HCT116 (cell line): Measurements from ENCODE around the gene SAMD4A. TPM values are rescaled to one million over a fixed set of nuclear protein-coding genes. Genes with fewer than 3 reads are reported as not detected.

Experiments
- ATAC-seq: fragments of 200-7000 bp; cut with Tn5 transposase; 2 replicates; pipeline ENCODE4 v1.9.1; 2020; ENCODE audit warnings: mild to moderate bottlenecking, moderate library complexity
- BruUV-seq: library from RNA; stranded (reverse); fragments of 400-500 nt; replicated peaks from 2 replicates; lab custom pipeline; 2021; lab: Mats Ljungman, UMichigan
- CTCF ChIA-PET: fragments of 300-600 bp; sonication (Branson Sonifier 250); formaldehyde crosslinking; loops from one replicate; lab custom pipeline; 2021; ENCODE audit warnings: antibody characterized with exemption; lab: Charles Lee
- POLR2A ChIA-PET: fragments of 300-600, 350-600 bp; sonication (Branson Sonifier 250); formaldehyde crosslinking; loops from one replicate; lab custom pipeline; 2021; ENCODE audit warnings: antibody characterized with exemption; lab: Charles Lee
- RAD21 ChIA-PET, 2 experiments: fragments of 300-600 bp; sonication (Branson Sonifier 250); formaldehyde crosslinking; loops; one replicate each; lab custom pipeline; 2023; ENCODE audit warnings: low total read pairs in 2 of 2; ENCODE audit not compliant: uncharacterized antibody in 2 of 2, unreplicated experiment in 2 of 2, low non-redundant PET in 1 of 2; lab: Charles Lee
- DNase-seq: peaks from one replicate; pipeline ENCODE4 v3.0.0-alpha.2; 2010; ENCODE audit warnings: low read depth, low spot score
- H2AFZ ChIP-seq: fragments of 200-600 bp; shearing (Covaris generic), sonication (generic); 2 replicates; pipeline ENCODE4 v1.6.1; 2017; ENCODE audit warnings: low read depth, mixed run types, mixed read lengths, antibody characterized with exemption, low read length; ENCODE audit not compliant: poor library complexity, severe bottlenecking
- H3K27ac ChIP-seq: 2 replicates; pipeline ENCODE4 v1.5.1; 2012; ENCODE audit warnings: low read depth, low read length
- H3K27me3 ChIP-seq: fragments of 200-600 bp; sonication (generic); 2 replicates; pipeline ENCODE4 v1.6.1; 2016; ENCODE audit warnings: mixed run types, low read length, mixed read lengths; ENCODE audit not compliant: insufficient read depth
- H3K36me3 ChIP-seq, 2 experiments: fragments of 200-500 bp in 1 of 2; fragments of 200-600 bp in 1 of 2; sonication (Bioruptor generic) in 1 of 2; sonication (generic) in 1 of 2; 2 replicates each; pipeline versions ENCODE4 v1.5.1 to v1.6.1; 2014 to 2016; ENCODE audit warnings: low read length in 2 of 2, inconsistent platforms in 1 of 2, mixed read lengths in 1 of 2, mixed run types in 1 of 2; ENCODE audit not compliant: insufficient read depth in 2 of 2, control insufficient read depth in 1 of 2
- H3K4me1 ChIP-seq, 2 experiments: fragments of 200-600 bp in 1 of 2; sonication (generic) in 1 of 2; 2 replicates each; pipeline versions ENCODE4 v1.5.1 to v1.6.1; 2012 to 2017; ENCODE audit warnings: low read length in 2 of 2, inconsistent platforms in 1 of 2, mild to moderate bottlenecking in 1 of 2, mixed read lengths in 1 of 2, mixed run types in 1 of 2, moderate library complexity in 1 of 2; ENCODE audit not compliant: insufficient read depth in 2 of 2, control insufficient read depth in 1 of 2
- H3K4me2 ChIP-seq: fragments of 200-600 bp; sonication (generic); 2 replicates; pipeline ENCODE4 v1.6.1; 2017; ENCODE audit warnings: mixed run types, low read length, mixed read lengths
- H3K4me3 ChIP-seq, 2 experiments: fragments of 200-600 bp in 1 of 2; sonication (generic) in 1 of 2; replicated peaks in 1 of 2; 2 replicates each; pipeline ENCODE4 v1.5.1; 2011 to 2016; ENCODE audit warnings: low read length in 2 of 2, control low read depth in 1 of 2, low read depth in 1 of 2, mild to moderate bottlenecking in 1 of 2, mixed read lengths in 1 of 2, mixed run types in 1 of 2
- H3K79me2 ChIP-seq: fragments of 200-600 bp; sonication (generic); 2 replicates; pipeline ENCODE4 v1.6.1; 2017; ENCODE audit warnings: mild to moderate bottlenecking, mixed run types, low read length, moderate library complexity, mixed read lengths; ENCODE audit not compliant: insufficient read depth
- H3K9ac ChIP-seq: fragments of 200-600 bp; sonication (generic); 2 replicates; pipeline ENCODE4 v1.6.1; 2016; ENCODE audit warnings: low read length, mixed read lengths
- H3K9me2 ChIP-seq: fragments of 200-600 bp; sonication (generic), shearing (Covaris generic); 2 replicates; pipeline ENCODE4 v1.6.1; 2017; ENCODE audit warnings: mixed run types, mild to moderate bottlenecking, moderate library complexity; ENCODE audit not compliant: insufficient read depth
- H3K9me3 ChIP-seq, 2 experiments: fragments of 200-500 bp in 1 of 2; fragments of 200-600 bp in 1 of 2; sonication (Bioruptor generic) in 1 of 2; sonication (generic) in 1 of 2; 2 replicates each; pipeline ENCODE4 v1.6.1; 2014 to 2017; ENCODE audit warnings: low read length in 2 of 2, mixed read lengths in 2 of 2, inconsistent platforms in 1 of 2, low read depth in 1 of 2, mild to moderate bottlenecking in 1 of 2, mixed run types in 1 of 2, moderate library complexity in 1 of 2; ENCODE audit not compliant: control insufficient read depth in 1 of 2, insufficient read depth in 1 of 2
- H4K20me1 ChIP-seq: fragments of 200-600 bp; sonication (generic), shearing (Covaris generic); 2 replicates; pipeline ENCODE4 v1.6.1; 2017; ENCODE audit warnings: mixed run types, mild to moderate bottlenecking, moderate library complexity; ENCODE audit not compliant: insufficient read depth
- ATF3 ChIP-seq: IDR thresholded peaks from 2 replicates; pipeline ENCODE4 v1.6.1; 2012
- CBX3 ChIP-seq: IDR thresholded peaks from 2 replicates; pipeline ENCODE4 v1.6.1; 2012; ENCODE audit warnings: low read depth
- ELF1 ChIP-seq: IDR thresholded peaks from 2 replicates; pipeline ENCODE4 v1.6.1; 2012; ENCODE audit warnings: low read depth, borderline replicate concordance
- EZH2 ChIP-seq: fragments of 200-600 bp; sonication (generic); IDR thresholded peaks from 2 replicates; pipeline ENCODE4 v1.6.1; 2017; ENCODE audit warnings: antibody characterized with exemption, mixed run types
- FOSL1 ChIP-seq: IDR thresholded peaks from 2 replicates; pipeline ENCODE4 v1.6.1; 2012; ENCODE audit warnings: low read depth
- JUND ChIP-seq: IDR thresholded peaks from 2 replicates; pipeline ENCODE4 v1.6.1; 2012
- POLR2A ChIP-seq: IDR thresholded peaks from 2 replicates; pipeline ENCODE4 v1.7.0; 2011; ENCODE audit warnings: borderline replicate concordance; ENCODE audit not compliant: insufficient read depth, insufficient read length; ENCODE audit errors: extremely low read depth
- SP1 ChIP-seq: IDR thresholded peaks from 2 replicates; pipeline ENCODE4 v1.6.1; 2012; ENCODE audit warnings: low read depth
- YY1 ChIP-seq: IDR thresholded peaks from 2 replicates; pipeline ENCODE4 v1.6.1; 2011; ENCODE audit warnings: low read length, low read depth, moderate library complexity, mild to moderate bottlenecking; ENCODE audit not compliant: insufficient replicate concordance; ENCODE audit errors: extremely low read depth
- intact Hi-C: fragments of 100-400 bp; cut with micrococcal nuclease; formaldehyde crosslinking; loops from 2 replicates; pipeline ENCODE4 v1.10.0; 2022
- total RNA-seq: library from RNA; stranded (reverse); gene quantifications from one replicate; pipeline ENCODE4 v1.2.1, GENCODE V29; 2021; ENCODE audit not compliant: unreplicated experiment

The SAMD4A gene
- total RNA-seq, 1 experiment from 2014 or later = 9.0 TPM

- TF ChIP-seq YY1 (peak; percentile 22), SP1 (peak; percentile 84), ATF3 (peak; percentile 85), EZH2 (no peak), JUND (peak; percentile 95), FOSL1 (peak; percentile 91)
These were observed 206.5 kb downstream of the SAMD4A start (continued) for GRCh38 chr14:54773171-54774006.

GRCh38 chr14:54774824-54775223, 207.9 kb downstream of the SAMD4A start:
- DNase-seq (no peak), ATAC-seq (no peak)
- CTCF ChIA-PET = interaction anchor here (0.9 to 5.3 kb wide), 6 partner anchors 7 to 426 kb away, joined by 3 to 131 read pairs (median 8); partner anchors contain the start of genes CGRRF1 and SAMD4A
- intact Hi-C loops = loop anchor here (5.0 kb wide), 3 partner anchors 83 to 288 kb away; partner anchors contain the start of genes CGRRF1 and GMFB
- H3K9ac ChIP-seq = no peak overlapping the region
- H3K9me2 ChIP-seq = no peaks in the 10 kb centered on the region
- H3K27me3 ChIP-seq = no peaks in the 10 kb centered on the region
- H3K4me2 ChIP-seq = no peak overlapping the region
- H3K9me3 ChIP-seq = no peaks in the 10 kb centered on the region
- 0 out of 4 replicates have a peak, but pooled peaks cover 0 to 4% of the 10 kb centered on the region in 2 experiments for H3K36me3 ChIP-seq
- RAD21 ChIA-PET = interaction anchor here in 1 of 2 experiments (0.6 kb wide), 1 partner anchor 220 kb away, joined by 3 read pairs; no protein-coding TSS in a partner anchor
- peaks cover 20 to 29% of the 10 kb centered on the region in 2 experiments for H3K4me1 ChIP-seq
- H3K79me2 ChIP-seq = no peaks in the 10 kb centered on the region
- H4K20me1 ChIP-seq = no peaks in the 10 kb centered on the region
- H2AFZ ChIP-seq = no peak overlapping the region
- H3K27ac ChIP-seq = no peak overlapping the region
- POLR2A ChIA-PET = no interaction called here
- no peak for TF ChIP-seq POLR2A
- TF ChIP-seq ELF1 = no peak
- TF ChIP-seq CBX3 = no peak
- BruUV-seq = no TSS peak
- H3K4me3 ChIP-seq = no peak overlapping the region
